HG03354 (cell line): Measurements from ENCODE around the gene IWS1.
"Not testable (repeated sequence)": the region's sequence is repeated elsewhere in the genome, so short reads cannot be mapped to it uniquely, and the experiment has no call there.

Experiments used
- ATAC-seq: cut with Tn5 transposase; IDR thresholded peaks from one replicate; pipeline ENCODE4 v1.9.1; 2021; ENCODE audit warnings: mild to moderate bottlenecking; ENCODE audit not compliant: unreplicated experiment, poor library complexity, severe bottlenecking

The IWS1 gene

GRCh38 chr2:127465258-127465657, 61.0 kb downstream of the IWS1 start:
- ATAC-seq: no peak

- no peak for ATAC-seq
Measured at GRCh38 chr2:127464470-127465257, 61.6 kb downstream of the IWS1 start.

- no peak for ATAC-seq
Measured at GRCh38 chr2:127463155-127463991, 62.9 kb downstream of the IWS1 start.

GRCh38 chr2:127462461-127462860, 63.8 kb downstream of the IWS1 start:
- ATAC-seq: no peak

- ATAC-seq: no peak
Measured at GRCh38 chr2:127456960-127457359, 69.3 kb downstream of the IWS1 start.

GRCh38 chr2:127455566-127456493, 70.5 kb downstream of the IWS1 start:
- ATAC-seq: no peak

- ATAC-seq: no peak
Measured at GRCh38 chr2:127454595-127455565, 71.4 kb downstream of the IWS1 start.

GRCh38 chr2:127453392-127454171, 72.7 kb downstream of the IWS1 start:
- no peak for ATAC-seq

GRCh38 chr2:127453013-127453391, 73.3 kb downstream of the IWS1 start:
- no peak for ATAC-seq

GRCh38 chr2:127452423-127452822, 73.9 kb downstream of the IWS1 start:
- ATAC-seq: not testable (repeated sequence)

GRCh38 chr2:127451981-127452380, 74.3 kb downstream of the IWS1 start:
- no peak for ATAC-seq

- no peak for ATAC-seq
Measured at GRCh38 chr2:127449898-127450297, 76.4 kb downstream of the IWS1 start.

GRCh38 chr2:127449414-127449813, 76.9 kb downstream of the IWS1 start:
- ATAC-seq: no peak

- ATAC-seq: no peak
Measured at GRCh38 chr2:127448526-127448925, 77.8 kb downstream of the IWS1 start.

GRCh38 chr2:127439343-127439742, 86.9 kb downstream of the IWS1 start:
- ATAC-seq: no peak

GRCh38 chr2:127437781-127438726, 88.2 kb downstream of the IWS1 start:
- no peak for ATAC-seq

- ATAC-seq: no peak
Measured at GRCh38 chr2:127437056-127437455, 89.2 kb downstream of the IWS1 start.
